B cell (primary cell): ENCODE measurements around the gene OCA2. TPM values are rescaled to one million over a fixed set of nuclear protein-coding genes. Genes with fewer than 3 reads are reported as not detected.

ENCODE experiments used
- ATAC-seq: fragments of 200-7000 bp; cut with Tn5 transposase; one replicate; pipeline ENCODE4 v1.10.0; 2021; ENCODE audit warnings: low read depth, mild to moderate bottlenecking, moderate number of reproducible peaks, moderate library complexity
- CTCF ChIA-PET: fragments of 350-600 bp; sonication (Branson Sonifier 250); formaldehyde crosslinking; loops from one replicate; lab custom pipeline; 2021; ENCODE audit warnings: antibody characterized with exemption, inconsistent platforms; lab: Charles Lee
- POLR2A ChIA-PET: fragments of 350-600 bp; sonication (Branson Sonifier 250); formaldehyde crosslinking; loops from one replicate; lab custom pipeline; 2021; ENCODE audit warnings: antibody characterized with exemption; lab: Charles Lee
- DNase-seq: peaks from one replicate; pipeline ENCODE4 v3.0.0; 2013
- H2AFZ ChIP-seq: 2 replicates; pipeline ENCODE4 v1.6.1; 2012; ENCODE audit warnings: mild to moderate bottlenecking, low read depth, low read length; ENCODE audit not compliant: insufficient read depth, poor library complexity, severe bottlenecking
- H3K27ac ChIP-seq, 2 donors: 1 replicate in 1 of 2; 2 replicates in 1 of 2; pipeline ENCODE4 v1.5.1; 2012 to 2013; ENCODE audit warnings: low read length in 2 of 2, mild to moderate bottlenecking in 2 of 2, moderate library complexity in 1 of 2
- H3K27me3 ChIP-seq, 4 experiments: fragments of 200-600 bp in 1 of 4; sonication (generic) in 1 of 4; replicated peaks in 1 of 4; 1 replicate in 2 of 4; 2 replicates in 2 of 4; pipeline versions ENCODE4 v1.6.1 to v1.7.0; 2013 to 2016; ENCODE audit warnings: low read length in 3 of 4, mild to moderate bottlenecking in 2 of 4, mixed read lengths in 1 of 4, moderate library complexity in 1 of 4; ENCODE audit not compliant: insufficient read depth in 4 of 4, control insufficient read depth in 3 of 4; ENCODE audit errors: control extremely low read depth in 1 of 4
- H3K36me3 ChIP-seq, 2 experiments: replicated peaks in 1 of 2; 1 replicate in 1 of 2; 2 replicates in 1 of 2; pipeline versions ENCODE4 v1.6.1 to v1.7.1; 2013; ENCODE audit warnings: low read length in 1 of 2; ENCODE audit not compliant: insufficient read depth in 2 of 2, control insufficient read depth in 1 of 2; ENCODE audit errors: control extremely low read depth in 1 of 2, extremely low read depth in 1 of 2
- H3K4me1 ChIP-seq, 2 donors: fragments of 200-600 bp in 1 of 2; sonication (generic) in 1 of 2; 1 replicate in 1 of 2; 2 replicates in 1 of 2; pipeline versions ENCODE4 v1.5.1 to v1.6.1; 2013 to 2017; ENCODE audit warnings: low read length in 2 of 2; ENCODE audit not compliant: control insufficient read depth in 2 of 2, insufficient read depth in 2 of 2
- H3K4me2 ChIP-seq: replicated peaks from 2 replicates; pipeline ENCODE3; 2012; ENCODE audit warnings: mild to moderate bottlenecking, low read depth, low read length; ENCODE audit not compliant: poor library complexity, severe bottlenecking
- H3K4me3 ChIP-seq, 5 experiments: fragments of 200-600 bp in 1 of 5; sonication (generic) in 1 of 5; 1 replicate in 3 of 5; 2 replicates in 2 of 5; pipeline versions ENCODE4 v1.5.1 to v1.7.0; 2011 to 2016; ENCODE audit warnings: low read length in 4 of 5, mild to moderate bottlenecking in 4 of 5, low read depth in 2 of 5, control low read depth in 1 of 5, moderate library complexity in 1 of 5; ENCODE audit not compliant: insufficient read depth in 1 of 5; ENCODE audit errors: control extremely low read depth in 1 of 5, extremely low read depth in 1 of 5
- H3K79me2 ChIP-seq: fragments of 200-600 bp; sonication (generic); one replicate; pipeline ENCODE4 v1.6.0; 2016; ENCODE audit warnings: low read length; ENCODE audit not compliant: control insufficient read depth, insufficient read depth
- H3K9ac ChIP-seq: fragments of 200-600 bp; sonication (generic); 2 replicates; pipeline ENCODE4 v1.6.1; 2017; ENCODE audit warnings: mild to moderate bottlenecking, low read length, moderate library complexity
- H3K9me3 ChIP-seq, 3 donors: one replicate each; pipeline versions ENCODE4 v1.6.1 to v1.7.1; 2013; ENCODE audit warnings: low read length in 2 of 3; ENCODE audit not compliant: control insufficient read depth in 2 of 3, insufficient read depth in 1 of 3; ENCODE audit errors: control extremely low read depth in 1 of 3
- H4K20me1 ChIP-seq: 2 replicates; pipeline ENCODE4 v1.6.0; 2012; ENCODE audit warnings: mild to moderate bottlenecking, low read length; ENCODE audit not compliant: insufficient read depth, control insufficient read depth, poor library complexity, severe bottlenecking
- H3K27ac Mint-ChIP-seq: one replicate; pipeline ENCODE4 v1.8.0; 2021; ENCODE audit warnings: mixed read lengths
- H3K27me3 Mint-ChIP-seq: one replicate; pipeline ENCODE4 v1.8.0; 2021; ENCODE audit warnings: mixed read lengths
- H3K4me1 Mint-ChIP-seq: one replicate; pipeline ENCODE4 v1.8.0; 2021; ENCODE audit warnings: mixed read lengths
- H3K4me3 Mint-ChIP-seq: one replicate; pipeline ENCODE4 v1.8.0; 2021; ENCODE audit warnings: mixed read lengths
- H3K9me3 Mint-ChIP-seq: one replicate; pipeline ENCODE4 v1.8.0; 2022; ENCODE audit warnings: mixed read lengths; ENCODE audit not compliant: insufficient read depth
- EZH2 ChIP-seq: IDR thresholded peaks from 2 replicates; pipeline ENCODE4 v1.6.1; 2012; ENCODE audit warnings: borderline replicate concordance, low read depth, mild to moderate bottlenecking, moderate library complexity, low read length; ENCODE audit not compliant: insufficient read depth, poor library complexity, severe bottlenecking
- WGBS: methylation state at CpG from one replicate; pipeline ENCODE4 v1.1.5; 2013; ENCODE audit warnings: missing lambda C conversion rate; ENCODE audit not compliant: insufficient coverage; 5-methylcytosine and 5-hydroxymethylcytosine counted together
- intact Hi-C: fragments of 100-400 bp; cut with micrococcal nuclease; formaldehyde crosslinking; loops from one replicate; pipeline ENCODE4 v1.10.0; 2022
- polyA plus RNA-seq: library from polyadenylated mRNA; depleted of rRNA; stranded (reverse); fragments of >200 nt; gene quantifications from 2 replicates; pipeline ENCODE4 v1.2.3, GENCODE V29; 2012
- total RNA-seq, 2 donors: library from RNA; stranded (reverse); fragments of 120-200 nt in 1 of 2; gene quantifications; 1 replicate in 1 of 2; 2 replicates in 1 of 2; pipeline versions ENCODE4 v1.2.3 to v1.2.4, GENCODE V29; 2013 to 2022
- TF ChIP-seq, protein P1 (sequence below): fragments of 200-600 bp; IDR thresholded peaks from one replicate; pipeline ENCODE4 v1.8.0; 2022; ENCODE audit warnings: antibody characterized with exemption, mild to moderate bottlenecking

Gene OCA2
- total and polyA plus RNA-seq, 2 donors (not counting 1 experiment from before 2014, with no cell fraction given), result 0.12 TPM; not detected in 1

DNA sequence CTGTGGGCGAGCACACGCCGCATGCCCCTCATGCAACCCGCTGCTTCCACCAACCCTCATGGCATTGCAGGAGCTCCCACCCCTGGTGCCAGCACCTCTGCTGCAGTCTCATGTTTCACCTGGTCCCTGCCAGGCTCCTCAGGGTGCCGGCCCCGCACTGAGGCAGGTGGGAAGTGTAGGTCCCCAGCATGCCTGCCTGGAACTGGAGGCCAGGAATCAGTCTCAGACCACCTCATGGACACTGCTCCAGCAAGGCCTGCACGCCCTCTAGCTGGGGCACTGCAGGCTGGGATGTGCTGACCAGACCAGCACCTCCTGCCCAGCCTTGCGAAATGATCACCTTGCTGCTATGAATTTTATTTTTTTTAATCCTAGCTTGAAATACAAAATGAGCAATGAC lies 39.1 kb downstream of the OCA2 start:
- Mint-ChIP-seq H3K27me3 (no peaks in the 10 kb centered on the region), H3K27ac (no peak overlapping the region)

DNA sequence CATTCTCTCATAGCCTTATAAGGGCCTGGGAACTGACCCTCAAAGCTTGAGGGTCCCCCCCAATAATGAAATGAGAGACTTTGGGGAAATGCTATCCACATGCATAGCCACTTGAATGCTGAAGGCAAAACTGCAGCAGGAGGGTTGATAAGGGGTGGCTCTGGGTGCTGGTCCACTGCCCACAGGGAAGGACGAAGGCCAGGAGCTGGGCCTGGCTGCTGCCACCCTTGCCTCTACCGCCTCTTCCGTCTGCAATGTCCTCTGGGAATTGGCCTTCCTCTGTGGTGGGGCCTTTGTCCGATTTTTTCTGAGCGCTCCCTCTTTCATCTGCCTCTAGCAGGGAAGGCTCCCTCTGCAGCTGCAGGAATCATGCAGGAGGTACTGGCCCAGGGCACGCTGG lies 41.0 kb downstream of the OCA2 start:
- intact Hi-C loops, result no loop called here
- Histone ChIP-seq H3K4me2 (no peak overlapping the region), H3K4me3 (no peak overlapping the region), H3K4me1 (no peaks in the 10 kb centered on the region), H3K27me3 (no peaks in the 10 kb centered on the region), H2AFZ (no peak overlapping the region), H3K9me3 (peaks cover under 1 to 19% (median 4%) of the 10 kb centered on the region in 3 donors), H3K36me3 (no peaks in the 10 kb centered on the region), H3K27ac (no peak overlapping the region), H4K20me1 (no peaks in the 10 kb centered on the region), H3K9ac (no peak overlapping the region), H3K79me2 (no peaks in the 10 kb centered on the region)
- H3K27ac Mint-ChIP-seq, result no peak overlapping the region
- H3K4me3 Mint-ChIP-seq, result no peak overlapping the region
- POLR2A ChIA-PET, result no interaction called here
- H3K27me3 Mint-ChIP-seq, result no peaks in the 10 kb centered on the region
- ATAC-seq (no peak), DNase-seq (no peak)
- WGBS, result 91% methylated on average over 6 of the region's 6 CpGs
- H3K4me1 Mint-ChIP-seq, result no peaks in the 10 kb centered on the region
- H3K9me3 Mint-ChIP-seq, result peaks cover 5% of the 10 kb centered on the region
- CTCF ChIA-PET, result no interaction called here
- TF ChIP-seq, protein P1, sequence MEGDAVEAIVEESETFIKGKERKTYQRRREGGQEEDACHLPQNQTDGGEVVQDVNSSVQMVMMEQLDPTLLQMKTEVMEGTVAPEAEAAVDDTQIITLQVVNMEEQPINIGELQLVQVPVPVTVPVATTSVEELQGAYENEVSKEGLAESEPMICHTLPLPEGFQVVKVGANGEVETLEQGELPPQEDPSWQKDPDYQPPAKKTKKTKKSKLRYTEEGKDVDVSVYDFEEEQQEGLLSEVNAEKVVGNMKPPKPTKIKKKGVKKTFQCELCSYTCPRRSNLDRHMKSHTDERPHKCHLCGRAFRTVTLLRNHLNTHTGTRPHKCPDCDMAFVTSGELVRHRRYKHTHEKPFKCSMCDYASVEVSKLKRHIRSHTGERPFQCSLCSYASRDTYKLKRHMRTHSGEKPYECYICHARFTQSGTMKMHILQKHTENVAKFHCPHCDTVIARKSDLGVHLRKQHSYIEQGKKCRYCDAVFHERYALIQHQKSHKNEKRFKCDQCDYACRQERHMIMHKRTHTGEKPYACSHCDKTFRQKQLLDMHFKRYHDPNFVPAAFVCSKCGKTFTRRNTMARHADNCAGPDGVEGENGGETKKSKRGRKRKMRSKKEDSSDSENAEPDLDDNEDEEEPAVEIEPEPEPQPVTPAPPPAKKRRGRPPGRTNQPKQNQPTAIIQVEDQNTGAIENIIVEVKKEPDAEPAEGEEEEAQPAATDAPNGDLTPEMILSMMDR, result no peak
- TF ChIP-seq EZH2, result no peak

More for the DNA sequence above, 39.1 kb downstream of the OCA2 start:
- 91% methylated on average over 7 of the region's 8 CpGs for WGBS
- no peaks in the 10 kb centered on the region for H4K20me1 ChIP-seq
- POLR2A ChIA-PET, result no interaction called here
- ATAC-seq (no peak), DNase-seq (no peak)
- CTCF ChIA-PET, result no interaction called here
- no peaks in the 10 kb centered on the region for H3K4me1 ChIP-seq
- TF ChIP-seq, protein P1, result no peak
- TF ChIP-seq EZH2, result no peak
- no peaks in the 10 kb centered on the region for H3K4me1 Mint-ChIP-seq
- H3K4me3 Mint-ChIP-seq, result no peak overlapping the region
- H3K9me3 ChIP-seq, result peaks cover 3 to 16% (median 12%) of the 10 kb centered on the region in 3 donors
- no peaks in the 10 kb centered on the region for H3K36me3 ChIP-seq
- no peak overlapping the region for H3K27ac ChIP-seq
- no peak overlapping the region for H2AFZ ChIP-seq
- no peak overlapping the region for H3K9ac ChIP-seq
- H3K4me3 ChIP-seq, result no peak overlapping the region
- intact Hi-C loops, result no loop called here
- no peak overlapping the region for H3K4me2 ChIP-seq
- H3K9me3 Mint-ChIP-seq, result peaks cover 5% of the 10 kb centered on the region
- H3K27me3 ChIP-seq, result no peaks in the 10 kb centered on the region
- no peaks in the 10 kb centered on the region for H3K79me2 ChIP-seq
